GM12892 (cell line): ENCODE measurements around the gene GAS2L2.
"Not testable (repeated sequence)": the region's sequence is repeated elsewhere in the genome, so short reads cannot be mapped to it uniquely, and the experiment has no call there.

Experiments
- DNase-seq: peaks from one replicate; pipeline ENCODE4 v3.0.0; 2011; ENCODE audit not compliant: insufficient read length
- FAIRE-seq: peaks from 2 replicates; lab custom pipeline; 2011; peaks lifted over from hg19 to GRCh38; lab: Jason Lieb, UNC
- POLR2A ChIP-seq: IDR thresholded peaks from 2 replicates; pipeline ENCODE4 v1.6.1; 2011; ENCODE audit warnings: low read depth, low read length, control low read depth
- POLR2AphosphoS5 ChIP-seq: IDR thresholded peaks from 2 replicates; pipeline ENCODE4 v1.6.1; 2011; ENCODE audit warnings: low read depth, low read length, control low read depth
- TAF1 ChIP-seq: IDR thresholded peaks from 2 replicates; pipeline ENCODE4 v1.6.1; 2011; ENCODE audit warnings: low read depth, mild to moderate bottlenecking, control low read depth, low read length, borderline replicate concordance

GAS2L2 gene

DNA sequence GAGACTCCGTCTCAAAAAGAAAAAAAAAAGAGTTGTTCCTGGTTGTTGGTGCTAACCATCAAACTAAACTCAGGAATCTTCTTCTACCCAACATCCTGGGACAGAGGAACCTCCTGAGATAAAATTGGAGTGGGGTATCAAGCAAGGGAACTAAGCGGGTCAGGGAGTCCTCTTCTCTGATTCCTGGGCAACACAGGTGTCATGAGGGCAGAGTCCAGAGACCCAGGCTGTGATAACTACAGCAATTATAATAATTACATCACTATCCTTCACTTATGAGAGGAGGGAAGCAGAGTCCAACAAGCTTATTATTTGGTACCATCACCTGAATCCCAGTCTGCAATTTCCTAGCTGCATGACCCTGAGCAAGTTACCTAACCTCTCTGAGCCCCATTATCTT lies 15.8 kb upstream of the GAS2L2 start:
- no peak for FAIRE-seq
- no peak for DNase-seq
- no peak for TF ChIP-seq TAF1
- no peak for TF ChIP-seq POLR2A

DNA sequence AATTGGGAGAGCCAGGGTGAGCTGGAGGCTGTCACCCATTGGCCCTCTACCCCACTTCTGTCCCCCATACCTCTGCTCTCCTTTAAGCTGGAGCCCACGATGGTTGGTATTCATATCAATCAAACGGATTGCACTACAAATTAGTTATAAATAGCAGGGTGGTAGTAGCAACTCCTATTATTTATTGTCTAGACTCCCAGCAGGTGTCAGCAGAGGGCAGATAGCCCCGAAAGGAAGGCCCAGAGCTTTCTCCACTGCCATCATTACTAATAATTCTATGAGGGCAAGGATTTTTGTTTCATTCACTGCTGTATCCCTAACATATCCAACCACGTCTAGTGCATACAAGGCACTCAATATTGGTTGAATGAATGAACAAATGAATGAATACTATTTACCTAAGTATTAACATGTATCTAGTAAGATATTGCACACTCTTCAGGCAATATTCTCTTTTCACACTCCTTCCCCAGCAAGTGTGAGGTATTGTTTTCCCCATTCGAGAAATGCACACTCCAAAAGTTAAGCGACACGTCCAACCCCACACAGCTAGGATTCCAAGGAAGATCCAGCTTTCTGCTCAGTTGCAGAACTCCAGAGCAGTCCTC lies 14.0 kb upstream of the GAS2L2 start:
- TF ChIP-seq POLR2AphosphoS5 (no peak), POLR2A (no peak), TAF1 (no peak)
- no peak for DNase-seq
- FAIRE-seq = no peak

DNA sequence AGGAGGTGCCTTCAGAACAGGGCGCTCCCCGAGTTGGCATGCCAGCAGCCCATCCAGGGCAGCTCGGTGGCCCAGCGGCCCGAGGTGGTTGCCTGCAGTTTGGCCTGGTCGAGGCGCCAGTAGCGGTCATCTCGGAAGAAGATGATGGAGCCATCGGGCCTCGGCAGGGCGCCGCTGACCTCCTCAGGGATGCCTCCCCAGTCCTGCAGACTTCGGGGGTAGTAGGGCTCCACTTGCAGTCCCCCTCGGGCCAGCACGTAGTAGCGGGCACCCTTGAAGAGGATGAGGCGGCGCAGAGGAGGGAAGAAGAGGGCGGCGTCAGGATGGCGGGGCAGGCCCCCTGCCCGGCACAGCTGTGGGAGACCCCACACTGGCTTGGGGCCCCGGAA lies 13.4 kb upstream of the GAS2L2 start:
- FAIRE-seq = no peak
- DNase-seq = no peak
- no peak for TF ChIP-seq POLR2A
- TF ChIP-seq POLR2AphosphoS5 = no peak
- TF ChIP-seq TAF1 = no peak

DNA sequence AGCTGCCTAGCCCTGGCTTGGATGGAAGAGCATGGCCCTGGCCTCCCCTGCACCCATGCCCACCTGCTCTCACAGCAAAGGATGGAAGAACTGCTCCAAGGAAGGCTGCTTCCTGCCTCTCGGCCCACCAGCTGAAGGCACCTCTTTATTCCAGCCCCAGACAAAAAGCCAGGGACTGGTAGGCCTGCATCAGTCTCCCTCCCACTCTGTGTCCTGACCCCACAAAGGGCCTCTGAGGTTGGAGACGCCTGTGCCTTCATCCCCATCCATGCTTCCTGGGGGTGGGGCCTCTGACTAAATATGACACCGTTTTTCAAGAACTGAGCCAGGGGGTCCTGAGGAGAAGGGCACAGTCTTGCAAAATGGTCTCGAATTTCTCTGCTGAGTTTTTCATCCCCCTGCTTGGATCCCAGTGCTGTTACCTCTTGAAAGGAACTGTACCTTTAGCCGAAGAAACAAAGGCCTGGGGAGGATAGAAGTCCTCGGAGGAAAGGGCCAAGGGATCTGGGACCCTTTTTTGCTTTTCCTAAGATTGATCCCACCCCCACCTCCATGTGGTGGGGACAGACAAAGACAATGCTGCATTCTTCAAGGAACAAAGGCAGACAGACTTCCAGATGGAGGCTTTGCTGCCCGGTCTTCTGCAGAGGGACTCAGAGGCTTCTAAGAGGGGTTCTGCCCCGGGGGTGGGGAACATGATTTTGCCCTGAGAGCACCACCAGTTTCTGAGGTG lies 12.9 kb upstream of the GAS2L2 start:
- TF ChIP-seq TAF1 (no peak), POLR2AphosphoS5 (no peak), POLR2A (no peak)
- DNase-seq = no peak
- no peak for FAIRE-seq

DNA sequence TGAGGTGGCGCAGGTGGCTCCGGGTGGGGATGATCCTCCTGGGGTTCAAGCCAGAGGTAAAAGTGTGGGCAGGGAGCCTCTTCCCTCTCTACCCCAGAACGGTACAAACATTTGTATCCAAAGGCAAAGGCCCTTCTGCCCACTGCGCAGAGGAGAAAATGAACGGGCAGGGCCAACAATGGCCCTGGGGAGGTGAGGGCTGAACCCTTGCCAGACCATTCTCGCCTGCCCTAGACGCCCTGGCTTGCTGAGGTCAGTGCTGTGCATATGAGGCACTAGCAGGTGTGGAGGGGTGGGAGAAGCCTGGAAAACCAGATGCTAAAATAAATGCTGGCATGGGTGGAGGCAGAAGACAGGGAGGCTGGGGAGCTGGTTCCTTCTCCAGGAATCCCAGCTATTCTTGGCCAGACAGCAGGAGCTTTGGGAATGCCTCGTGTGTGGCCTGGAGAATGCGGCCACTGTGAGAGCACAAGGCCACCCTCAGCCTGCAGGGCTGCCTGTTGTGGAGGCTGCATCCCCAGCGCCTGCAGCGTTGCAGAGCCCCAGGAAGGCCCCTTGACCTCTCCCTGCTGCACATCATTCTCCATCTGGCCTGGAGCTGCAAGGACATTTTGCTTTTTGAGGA lies 12.2 kb upstream of the GAS2L2 start:
- no peak for DNase-seq
- no peak for FAIRE-seq
- TF ChIP-seq POLR2A (no peak), TAF1 (no peak), POLR2AphosphoS5 (no peak)

DNA sequence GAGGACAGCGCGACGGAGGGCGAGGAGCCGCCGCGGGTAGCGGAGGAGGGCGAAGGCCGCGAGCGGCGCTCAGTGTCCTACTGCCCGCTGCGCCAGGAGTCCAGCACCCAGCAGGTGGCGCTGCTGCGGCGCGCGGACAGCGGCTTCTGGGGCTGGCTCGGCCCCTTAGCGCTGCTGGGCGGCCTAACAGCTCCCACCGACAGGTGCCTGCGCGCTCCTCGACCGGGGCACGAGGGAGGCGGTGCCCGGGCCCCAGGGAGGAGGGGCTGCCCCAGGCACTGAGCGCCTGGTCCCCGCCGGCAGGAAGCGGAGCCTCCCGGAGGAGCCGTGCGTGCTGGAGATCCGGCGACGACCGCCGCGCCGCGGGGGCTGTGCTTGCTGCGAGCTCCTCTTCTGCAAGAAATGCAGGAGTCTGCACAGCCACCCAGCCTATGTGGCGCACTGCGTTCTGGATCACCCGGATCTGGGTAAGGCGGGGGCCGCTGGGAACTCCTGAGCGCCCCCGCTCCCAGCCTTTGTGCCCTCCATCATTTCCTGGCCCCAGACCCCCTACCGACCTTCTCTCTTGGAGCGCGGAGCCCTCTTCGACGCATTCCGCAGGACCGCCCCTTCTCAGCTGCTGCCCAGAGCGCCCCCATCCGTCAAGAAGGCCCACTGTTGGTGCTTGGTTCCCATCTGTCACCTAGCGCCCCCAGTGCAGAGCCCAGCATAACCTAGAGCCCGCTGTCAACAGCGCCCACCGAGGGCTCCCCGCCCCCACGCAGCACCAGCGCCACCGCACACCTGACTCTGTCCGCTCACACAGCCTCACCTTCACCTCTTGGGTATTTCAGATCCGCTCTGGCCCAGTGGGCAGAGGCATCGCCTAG lies 11.3 kb upstream of the GAS2L2 start:
- FAIRE-seq (no peak), DNase-seq (peak; percentile 99)
- TF ChIP-seq POLR2AphosphoS5 (no peak), POLR2A (no peak), TAF1 (no peak)

DNA sequence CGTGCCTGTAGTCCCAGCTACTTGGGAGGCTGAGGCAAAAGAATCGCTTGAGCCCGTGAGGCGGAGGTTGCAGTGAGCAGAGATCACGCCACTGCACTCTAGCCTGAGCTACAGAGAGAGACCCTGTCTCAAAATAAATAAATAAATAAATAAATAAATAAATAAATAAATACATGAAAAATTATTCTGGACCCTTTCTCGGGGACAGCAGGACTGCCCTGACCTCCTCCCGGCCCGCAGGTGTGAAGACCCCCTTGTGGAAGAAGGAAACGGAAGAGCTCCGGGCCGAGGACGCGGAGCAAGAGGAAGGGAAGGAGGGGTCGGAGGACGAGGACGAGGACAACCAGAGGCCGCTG lies 10.7 kb upstream of the GAS2L2 start:
- no peak for TF ChIP-seq POLR2A
- TF ChIP-seq TAF1 = no peak
- TF ChIP-seq POLR2AphosphoS5 = no peak
- DNase-seq (no peak), FAIRE-seq (no peak)

DNA sequence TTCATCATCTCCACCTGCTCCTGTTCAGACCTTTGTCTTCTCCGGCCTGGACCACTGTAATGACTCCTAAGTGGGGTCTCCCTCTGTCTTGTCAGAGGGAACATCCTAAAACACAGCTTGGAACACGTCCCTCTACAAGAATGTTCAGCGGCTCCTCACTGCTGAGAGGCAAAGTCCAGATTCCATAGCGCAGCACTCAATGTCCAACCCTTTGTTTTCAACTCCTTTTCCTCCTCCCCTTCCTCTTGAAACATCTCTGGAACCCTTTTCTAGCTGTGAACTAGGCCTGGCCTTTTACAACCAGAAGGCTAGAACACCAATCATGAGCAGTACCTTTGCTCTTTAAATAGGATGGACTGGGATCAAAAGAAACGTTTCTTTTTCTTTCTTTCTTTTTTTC lies 8.6 kb upstream of the GAS2L2 start:
- DNase-seq (no peak), FAIRE-seq (no peak)
- TF ChIP-seq POLR2A = no peak
- no peak for TF ChIP-seq TAF1

DNA sequence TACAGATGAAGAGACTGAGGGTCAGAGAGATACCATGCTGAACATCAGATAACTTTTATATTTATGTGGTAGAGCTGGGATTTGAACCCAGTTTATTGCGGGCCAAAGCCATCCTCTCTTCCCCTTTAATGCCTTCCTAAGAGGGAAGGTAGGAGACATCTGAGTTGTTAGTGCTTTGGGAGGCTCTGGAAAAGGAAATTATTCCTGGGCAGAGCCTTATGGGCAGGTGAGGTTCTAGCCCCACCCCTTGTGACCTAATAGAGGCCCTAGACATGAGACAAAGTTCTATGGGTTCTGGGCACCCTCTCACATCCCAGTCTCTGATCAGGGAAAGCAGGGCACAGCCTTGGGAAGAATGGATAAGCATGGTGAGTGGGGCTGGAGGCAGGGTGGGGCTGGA lies 7.5 kb upstream of the GAS2L2 start, which contains the start of gene C17orf50:
C17orf50 (plus strand) TSS at position 301 of the 400 bp plus-strand sequence; CDS start at position 356, 55 bp downstream.
- FAIRE-seq (no peak), DNase-seq (no peak)
- no peak for TF ChIP-seq POLR2AphosphoS5
- TF ChIP-seq TAF1 = no peak
- no peak for TF ChIP-seq POLR2A

DNA sequence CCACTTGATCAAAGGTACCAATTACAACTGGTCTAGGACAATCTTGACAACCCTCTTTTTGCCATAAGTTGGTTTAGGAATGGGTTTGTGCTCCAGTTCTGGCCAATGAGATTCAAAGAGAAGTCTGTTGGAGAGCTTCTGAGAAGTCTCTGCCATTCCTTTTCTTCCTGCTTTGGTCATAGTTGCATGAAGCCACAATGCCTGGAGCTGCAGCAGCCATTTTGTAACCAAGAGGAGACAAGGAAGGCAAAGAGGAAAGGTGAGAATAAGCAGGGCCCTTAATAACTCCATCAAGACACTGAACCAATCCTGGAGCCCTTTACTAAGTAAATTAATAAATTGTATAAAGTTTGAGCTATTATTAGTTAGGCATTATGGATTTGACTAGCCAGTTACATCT lies 4.2 kb upstream of the GAS2L2 start:
- no peak for FAIRE-seq
- DNase-seq = no peak
- TF ChIP-seq POLR2AphosphoS5 (no peak), TAF1 (no peak), POLR2A (no peak)

DNA sequence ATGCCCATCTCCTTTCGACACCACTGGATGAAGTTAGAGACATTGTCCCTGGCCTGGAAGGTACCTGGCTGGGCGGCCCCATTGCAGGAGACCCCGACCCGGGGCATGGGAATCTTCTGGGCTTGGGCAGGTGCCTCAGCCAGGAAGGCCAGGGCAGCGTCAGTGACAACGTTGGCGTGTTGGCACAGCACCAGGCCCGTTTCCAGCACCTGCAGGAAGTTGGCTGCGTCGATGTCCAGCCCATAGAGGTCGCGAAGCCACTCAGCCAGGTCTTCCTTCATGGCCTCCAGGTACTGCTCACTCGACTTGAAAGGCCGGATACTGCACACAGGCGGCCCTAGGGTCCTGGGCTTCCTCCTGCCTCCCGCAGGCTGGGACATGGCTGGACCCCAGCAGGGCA lies 568 bp downstream of the GAS2L2 start:
- no peak for FAIRE-seq
- DNase-seq = no peak
- TF ChIP-seq POLR2AphosphoS5 (no peak), POLR2A (no peak), TAF1 (no peak)

DNA sequence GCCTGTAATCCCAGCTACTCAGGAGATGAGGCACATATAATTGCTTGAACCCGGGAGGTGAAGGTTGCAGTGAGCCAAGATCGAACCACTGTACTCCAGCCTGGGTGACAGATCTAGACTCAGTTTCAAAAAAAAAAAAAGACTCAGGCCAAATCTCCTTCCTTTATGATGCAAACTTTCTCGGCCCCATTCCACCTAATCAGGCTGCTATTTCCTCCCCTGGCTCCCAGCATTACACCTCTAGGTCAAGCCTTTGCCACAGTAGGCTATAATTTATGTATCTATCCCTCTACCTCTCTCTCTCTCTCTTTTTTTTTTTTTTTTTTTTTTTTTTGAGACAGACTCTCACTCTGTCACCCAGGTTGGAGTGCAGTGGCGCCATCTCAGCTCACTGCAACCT lies 1.5 kb downstream of the GAS2L2 start:
- not testable (repeated sequence) for FAIRE-seq, DNase-seq
